ENCODE results near the gene GPANK1. TPM values are rescaled to one million over a fixed set of nuclear protein-coding genes. Genes with fewer than 3 reads are reported as not detected.

GPANK1 gene
- total and polyA plus RNA-seq, 2 of the 13 experiments (the other 11 are each of a cell fraction or from before 2014, with no cell fraction given): 15.4 to 22.8 TPM

- TF ChIP-seq ZNF513 (CRISPR knock-in tag; conservative IDR thresholded peaks at IDR 0.05): 0 out of 2 replicates have a peak, but pooled peaks have one; percentile 86
- TF ChIP-seq CEBPG (CRISPR knock-in tag; IDR thresholded peaks at IDR 0.05): no peak
- peak; percentile 91 for TF ChIP-seq ZNF414 (CRISPR knock-in tag; IDR thresholded peaks at IDR 0.05)
- TF ChIP-seq ZHX1 (CRISPR knock-in tag; IDR thresholded peaks at IDR 0.05; ENCODE audit: low read depth): no peak
- TF ChIP-seq SOX5 (CRISPR knock-in tag; IDR thresholded peaks at IDR 0.05; ENCODE audit: borderline replicate concordance): peak; percentile 52; the same call in 1 of the 2 replicates
- peak; percentile 79 for TF ChIP-seq NR2C2 (CRISPR knock-in tag; IDR thresholded peaks at IDR 0.05; ENCODE audit: borderline replicate concordance)
- TF ChIP-seq MED13 (CRISPR knock-in tag; IDR thresholded peaks at IDR 0.05): peak; percentile 55; the same call in 1 of the 2 replicates
- peak; percentile 74; the same call in 1 of the 2 replicates for TF ChIP-seq ZNF777 (CRISPR knock-in tag; IDR thresholded peaks at IDR 0.05)
- peak; percentile 79 for TF ChIP-seq PCBP2 (optimal IDR thresholded peaks at IDR 0.05; ENCODE audit: low read depth, low read length, poor library complexity, severe bottlenecking)
- TF ChIP-seq DBP (CRISPR knock-in tag; IDR thresholded peaks at IDR 0.05; ENCODE audit: not compliant biosample characterization): peak; percentile 82
- peak; percentile 91 for TF ChIP-seq SPEN (CRISPR knock-in tag; IDR thresholded peaks at IDR 0.05; ENCODE audit: low read depth)
- TF ChIP-seq AHDC1 (CRISPR knock-in tag; IDR thresholded peaks at IDR 0.05; ENCODE audit: borderline replicate concordance): 0 out of 2 replicates have a peak, but pooled peaks have one; percentile 48
- no peak for TF ChIP-seq ATF4 (CRISPR knock-in tag; IDR thresholded peaks at IDR 0.05)
Measured at GRCh38 chr6:31660381-31661261, 4.2 kb downstream of the GPANK1 start, which contains the start of gene C6orf47 (continued).

Data from HepG2 (cell line).